IPS DF 19.7 (cell line): ENCODE data around the gene MYO3A.
A peak's percentile ranks its signal among the peaks of the same experiment; 100 is the strongest.

Source experiments
- DNase-seq: peaks from one replicate; pipeline ENCODE4 v3.0.0-alpha.2; 2013; ENCODE audit warnings: low read depth, low spot score

MYO3A gene

DNA sequence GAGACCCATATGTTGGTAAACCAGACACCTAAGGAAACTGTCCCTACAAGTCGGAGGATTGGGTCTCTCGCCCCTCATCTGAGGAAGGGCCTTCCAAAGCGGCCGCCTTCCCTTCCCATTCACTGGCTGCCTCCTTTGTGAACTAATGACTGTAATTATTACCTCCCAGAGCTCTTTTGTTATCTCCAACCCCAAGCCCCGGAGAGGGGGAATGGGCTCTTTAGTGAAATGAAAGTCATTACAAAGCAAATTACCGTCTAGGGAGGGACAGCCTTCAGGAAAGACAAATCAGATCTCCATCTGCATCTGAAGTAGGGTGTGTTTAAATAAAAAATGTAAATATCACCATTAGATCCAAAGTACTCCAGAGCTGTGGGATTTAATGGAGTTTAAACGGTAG, 280.0 kb downstream of the MYO3A start:
- DNase-seq = peak; percentile 91

DNA sequence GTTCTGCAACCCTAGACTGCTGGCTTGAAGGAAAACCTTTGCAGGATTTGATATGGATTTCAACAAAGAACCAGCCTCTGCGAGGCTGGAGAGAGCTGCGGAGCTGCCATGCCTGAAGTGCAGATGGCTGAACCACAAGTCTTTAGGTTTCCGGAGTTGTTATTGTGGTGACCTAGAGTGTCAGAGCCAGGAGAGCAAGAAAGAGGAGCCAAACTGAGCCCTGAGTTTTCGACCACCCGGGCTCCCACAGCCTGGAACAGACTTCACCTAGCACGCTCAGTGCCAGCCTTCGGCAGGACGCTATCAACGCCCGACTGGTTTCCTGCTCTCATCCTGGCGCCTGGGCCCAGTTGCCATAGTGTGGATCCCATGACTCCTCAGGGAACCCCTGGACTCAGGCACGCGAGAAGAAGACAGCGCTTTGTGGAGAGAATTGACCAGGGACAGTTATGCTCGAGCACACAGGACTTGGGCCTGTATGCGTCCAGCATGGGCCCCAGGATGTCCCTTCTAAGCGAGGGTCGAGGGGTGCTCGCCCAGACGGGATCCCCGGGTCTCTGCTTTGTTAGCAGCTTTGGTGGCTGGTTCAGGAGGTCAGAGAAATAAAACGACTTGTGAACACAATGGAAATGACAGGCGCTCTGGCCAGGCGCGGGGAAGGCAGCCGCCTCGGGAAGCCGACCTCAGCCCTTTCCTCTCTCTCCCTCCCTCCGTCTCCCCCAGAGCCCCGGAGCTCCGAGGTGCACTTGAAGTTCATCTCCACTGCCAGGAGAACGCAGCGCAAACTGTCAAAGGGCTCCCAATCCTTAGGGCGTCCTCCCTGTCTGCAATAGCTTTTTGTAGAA, 280.7 kb downstream of the MYO3A start:
- no peak for DNase-seq

DNA sequence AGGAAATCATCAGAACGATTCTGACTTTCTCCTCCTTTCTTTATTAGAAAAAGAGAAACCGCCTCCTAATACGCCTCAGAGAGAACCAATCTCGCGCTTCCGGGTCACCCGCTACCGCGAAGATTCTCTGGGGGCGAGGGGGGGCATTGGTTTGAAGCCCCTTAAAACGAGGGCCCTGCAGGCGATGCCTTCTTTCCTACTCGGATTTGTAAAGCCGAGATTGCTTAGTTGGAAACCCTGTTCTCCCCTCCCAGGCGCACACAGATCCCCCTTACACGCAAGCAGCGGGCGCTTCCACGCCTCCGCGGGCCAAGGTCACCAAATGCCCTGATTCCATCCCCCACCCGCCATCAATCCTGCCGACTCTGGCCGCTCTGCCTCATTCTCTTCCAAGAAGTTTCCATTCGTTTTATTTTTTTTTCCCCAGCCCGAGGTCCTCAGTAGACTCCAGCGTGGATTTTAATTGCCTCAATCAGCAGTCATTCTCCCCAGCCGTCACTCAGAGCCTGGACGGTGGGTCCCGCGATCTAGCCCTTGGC, 281.4 kb downstream of the MYO3A start:
- DNase-seq = no peak

DNA sequence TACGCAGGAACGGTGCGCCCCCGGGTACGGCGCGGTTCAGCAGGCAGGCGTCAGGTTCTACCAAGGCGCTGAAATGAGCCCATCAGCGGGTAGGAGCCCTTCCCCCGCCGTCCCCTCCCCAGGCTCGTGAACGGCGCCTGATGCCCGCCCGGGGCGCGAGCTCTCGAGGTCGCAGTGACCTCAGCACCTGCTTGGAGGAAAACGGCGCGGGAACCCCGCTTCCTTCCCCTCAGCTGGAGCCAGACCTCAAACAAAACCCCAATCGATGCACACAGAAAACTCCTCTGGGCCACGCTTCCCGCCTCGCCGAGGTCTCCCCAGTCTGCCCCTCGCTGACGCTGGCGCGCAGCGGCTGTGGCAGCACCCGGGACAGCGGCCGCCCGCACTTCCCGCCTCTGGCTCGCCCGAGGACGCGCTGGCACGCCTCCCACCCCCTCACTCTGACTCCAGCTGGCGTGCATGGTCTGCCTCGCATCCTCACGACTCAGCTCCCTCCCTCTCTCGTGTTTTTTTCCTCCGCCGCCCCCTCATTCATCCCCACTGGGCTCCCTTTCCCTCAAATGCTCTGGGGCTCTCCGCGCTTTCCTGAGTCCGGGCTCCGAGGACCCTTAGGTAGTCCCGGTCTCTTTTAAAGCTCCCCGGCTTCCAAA, 282.0 kb downstream of the MYO3A start:
- DNase-seq = no peak

DNA sequence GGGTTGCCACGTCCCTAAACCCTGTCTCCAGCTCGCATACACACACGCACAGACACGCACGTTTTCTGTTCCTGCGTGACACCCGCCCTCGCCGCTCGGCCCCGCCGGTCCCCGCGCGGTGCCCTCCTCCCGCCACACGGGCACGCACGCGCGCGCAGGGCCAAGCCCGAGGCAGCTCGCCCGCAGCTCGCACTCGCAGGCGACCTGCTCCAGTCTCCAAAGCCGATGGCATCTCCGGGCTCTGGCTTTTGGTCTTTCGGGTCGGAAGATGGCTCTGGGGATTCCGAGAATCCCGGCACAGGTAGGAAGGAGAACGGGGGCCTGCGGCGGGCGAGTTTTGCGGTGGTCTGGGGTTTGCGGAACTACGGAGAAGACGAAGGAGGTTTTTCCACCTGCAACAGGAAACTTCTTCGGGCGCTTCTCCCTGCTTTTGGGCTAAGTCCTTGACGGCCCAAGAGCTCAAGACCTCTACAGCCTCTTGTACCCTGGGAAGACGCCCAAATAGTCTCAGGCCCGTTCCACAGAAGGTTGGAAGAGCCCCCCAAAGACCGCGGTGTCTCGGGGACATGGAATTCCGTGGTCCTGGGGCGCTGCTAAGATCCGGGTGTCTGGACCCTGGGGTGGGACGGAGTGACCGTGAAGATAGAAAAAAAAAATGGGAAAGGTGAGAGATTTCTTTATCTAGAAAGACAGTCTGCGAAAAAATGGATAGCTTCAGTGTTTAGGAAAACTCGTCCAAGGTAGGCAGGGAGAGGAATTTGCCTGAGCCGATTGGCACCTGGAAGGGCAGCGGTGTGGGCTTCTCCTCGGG, 282.8 kb downstream of the MYO3A start, which contains the start of gene GAD2:
TSS of gene GAD2 (plus strand) at position 190 of the 811 bp plus-strand sequence. CDS start at position 226, 36 bp downstream.
- DNase-seq = no peak

DNA sequence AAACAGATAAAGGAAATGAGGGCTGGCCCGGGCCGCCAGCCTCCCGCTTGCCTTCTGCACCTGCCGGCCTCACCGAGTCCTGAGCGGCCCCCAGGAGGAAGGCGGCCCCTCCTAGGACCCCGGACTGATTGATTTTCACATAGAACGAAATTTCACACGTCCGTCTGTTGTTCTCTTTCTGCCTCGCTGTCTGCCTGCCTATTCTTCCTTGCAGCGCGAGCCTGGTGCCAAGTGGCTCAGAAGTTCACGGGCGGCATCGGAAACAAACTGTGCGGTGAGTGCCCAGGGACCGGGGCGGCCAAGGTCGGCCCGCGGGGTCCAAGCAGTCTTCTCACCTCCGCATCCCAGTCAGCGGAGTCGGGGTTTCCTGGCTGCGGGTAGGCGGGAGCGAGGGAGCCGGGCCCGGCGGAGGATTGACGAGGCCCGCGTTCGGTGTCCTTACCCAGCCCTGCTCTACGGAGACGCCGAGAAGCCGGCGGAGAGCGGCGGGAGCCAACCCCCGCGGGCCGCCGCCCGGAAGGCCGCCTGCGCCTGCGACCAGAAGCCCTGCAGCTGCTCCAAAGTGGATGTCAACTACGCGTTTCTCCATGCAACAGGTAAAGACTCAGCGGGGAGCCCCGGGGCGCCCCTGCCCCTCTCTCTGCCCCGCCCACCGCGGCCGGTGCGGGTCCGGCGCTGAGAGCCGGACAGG, 283.5 kb downstream of the MYO3A start:
- no peak for DNase-seq

DNA sequence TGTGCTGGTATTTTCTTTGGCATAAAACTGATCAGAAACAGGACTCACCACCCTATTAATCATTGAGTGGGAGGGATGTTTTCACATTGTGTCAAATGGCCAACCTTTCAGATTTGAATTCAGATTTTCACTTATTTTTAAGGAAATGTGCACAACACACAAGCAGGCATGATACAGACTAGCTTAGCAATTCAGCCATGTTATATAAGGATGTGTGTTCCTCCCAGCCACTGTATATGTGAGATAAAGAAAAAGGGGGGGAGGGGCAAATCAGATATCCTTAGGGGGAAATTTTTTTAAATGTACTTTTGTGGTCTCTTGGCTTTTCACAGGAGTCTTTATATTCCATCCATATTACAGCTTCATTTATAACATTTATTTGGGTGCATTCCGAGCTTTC, 285.6 kb downstream of the MYO3A start:
- DNase-seq = no peak

DNA sequence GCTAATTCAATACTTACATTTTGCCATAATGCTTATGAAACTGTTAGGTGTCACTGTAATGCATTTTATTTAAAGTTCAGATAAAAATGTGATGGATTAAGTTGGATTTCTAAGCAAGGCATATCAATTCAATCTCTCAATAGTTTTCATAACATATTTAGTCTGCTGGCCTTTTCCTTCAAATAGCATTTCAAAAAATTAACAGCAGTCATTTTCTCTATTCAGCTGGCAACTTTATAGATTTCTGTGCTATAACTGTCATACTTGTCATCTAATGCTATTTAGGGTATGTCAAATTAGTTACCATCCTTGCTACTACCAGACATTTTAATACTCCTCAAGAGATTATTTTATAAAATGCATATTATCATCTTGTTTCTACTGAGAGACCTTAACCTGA, 286.9 kb downstream of the MYO3A start:
- no peak for DNase-seq

DNA sequence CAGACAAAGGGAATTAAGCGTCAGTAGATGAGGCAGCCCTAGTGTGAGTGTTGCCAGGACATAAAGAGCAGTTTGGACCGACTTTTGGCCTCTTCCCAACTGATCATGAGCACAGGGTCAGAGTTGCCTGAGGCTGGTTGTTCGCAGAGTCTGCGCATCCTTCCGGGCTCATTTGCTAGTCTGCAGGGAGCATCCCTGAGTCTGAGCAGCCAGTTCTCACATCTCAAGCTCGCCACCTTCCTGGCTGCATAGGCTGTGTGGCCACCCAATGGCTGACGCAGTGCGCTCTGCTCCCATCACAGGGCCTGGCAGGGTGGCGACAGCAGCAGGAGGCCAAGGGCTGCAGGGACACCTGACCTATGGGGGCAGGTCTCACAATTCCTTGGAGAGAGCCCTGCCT, 287.5 kb downstream of the MYO3A start:
- no peak for DNase-seq

DNA sequence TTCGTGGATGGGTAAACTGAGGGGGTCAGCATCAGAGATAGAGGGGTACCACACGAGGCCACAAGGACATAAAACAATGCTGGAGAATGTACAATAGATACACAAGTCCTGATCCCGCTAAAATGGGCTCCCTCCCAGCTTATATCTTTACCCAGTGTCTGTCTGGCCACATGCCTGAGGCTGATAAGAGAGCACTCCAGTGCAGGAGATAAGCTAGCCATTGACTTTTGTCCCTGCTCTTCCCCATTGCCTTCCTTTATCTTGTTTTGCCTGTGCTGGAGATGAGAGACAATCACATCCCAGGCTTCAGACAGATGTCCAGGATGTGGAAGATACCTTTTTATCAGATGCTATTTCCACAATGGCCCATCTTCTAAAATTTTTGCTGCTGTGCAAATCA, 288.5 kb downstream of the MYO3A start:
- no peak for DNase-seq

DNA sequence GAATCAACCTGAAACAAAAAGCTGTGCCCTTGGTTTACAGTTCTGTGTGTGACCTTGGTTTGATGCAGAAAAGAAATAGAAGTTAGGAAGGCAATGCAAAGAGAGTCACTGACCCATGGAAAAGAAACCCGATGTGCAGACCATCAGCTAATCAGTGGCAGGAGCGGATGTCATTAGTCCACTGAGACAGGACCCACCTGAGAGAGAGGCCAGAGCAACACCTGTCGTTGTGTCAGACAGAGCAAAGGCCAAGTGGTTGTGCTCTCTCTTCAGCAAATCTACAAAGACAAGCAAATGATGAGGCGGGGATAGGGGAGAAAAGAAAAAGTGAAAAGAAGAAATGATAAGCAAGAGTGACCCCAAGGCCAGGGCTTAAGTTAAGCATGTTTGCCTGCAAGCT, 291.3 kb downstream of the MYO3A start:
- no peak for DNase-seq

DNA sequence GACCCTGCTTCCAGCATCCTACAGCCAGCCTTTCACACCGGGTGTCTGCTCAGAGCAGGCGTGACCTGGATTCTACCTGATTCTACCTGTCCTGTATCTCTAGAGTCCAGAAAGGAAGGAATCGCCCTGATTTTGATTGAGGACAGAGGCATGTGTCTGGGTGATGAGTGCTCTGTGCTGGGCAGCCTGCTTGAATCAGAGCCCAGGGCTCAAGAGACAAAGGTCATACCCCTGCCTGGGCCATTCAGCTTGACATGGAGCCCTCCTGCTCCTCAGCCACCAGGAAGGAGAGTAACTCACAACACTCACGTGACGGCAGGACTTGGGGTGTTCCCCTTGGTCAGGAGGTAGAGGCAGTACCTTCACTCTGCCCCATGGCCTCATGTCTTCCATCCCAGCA, 293.8 kb downstream of the MYO3A start:
- DNase-seq = no peak

DNA sequence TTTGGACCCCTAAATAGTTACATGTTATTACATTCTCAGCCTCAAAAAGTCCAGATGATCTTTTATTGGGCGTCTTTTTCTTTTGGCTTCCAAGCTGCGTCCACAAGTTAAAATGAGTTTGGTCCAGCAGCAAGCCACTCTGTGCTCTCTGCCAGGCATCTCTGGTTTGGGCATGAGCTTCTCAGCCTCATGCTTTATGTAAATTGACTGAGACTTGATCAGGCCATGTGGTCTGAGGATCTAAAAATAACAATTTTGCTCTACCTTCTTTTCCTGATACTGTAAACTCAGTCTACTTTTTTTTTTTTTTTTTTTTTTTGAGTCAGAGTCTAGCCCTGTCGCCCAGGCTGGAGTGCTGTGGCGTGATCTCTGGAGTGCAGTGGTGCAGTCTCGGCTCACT, 298.1 kb downstream of the MYO3A start:
- no peak for DNase-seq

DNA sequence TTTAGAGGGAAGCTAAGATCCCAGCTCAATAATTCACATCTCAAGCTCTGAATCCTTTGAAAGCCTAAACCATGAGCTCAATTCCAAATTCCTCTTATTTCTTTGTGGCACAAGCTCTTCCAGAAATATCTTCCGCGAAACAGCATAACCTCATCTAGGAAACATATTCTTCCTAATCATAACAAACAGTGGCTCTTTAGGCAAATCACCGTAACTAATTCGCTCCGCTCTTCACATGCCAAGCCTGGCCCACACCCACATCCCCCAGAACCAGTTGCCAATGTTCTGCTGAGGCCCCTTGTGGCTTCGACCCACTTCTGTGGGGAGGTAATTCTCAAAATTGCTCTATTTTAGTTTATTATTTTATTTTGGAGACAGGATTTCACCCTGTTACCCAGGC, 301.7 kb downstream of the MYO3A start:
- DNase-seq = no peak

DNA sequence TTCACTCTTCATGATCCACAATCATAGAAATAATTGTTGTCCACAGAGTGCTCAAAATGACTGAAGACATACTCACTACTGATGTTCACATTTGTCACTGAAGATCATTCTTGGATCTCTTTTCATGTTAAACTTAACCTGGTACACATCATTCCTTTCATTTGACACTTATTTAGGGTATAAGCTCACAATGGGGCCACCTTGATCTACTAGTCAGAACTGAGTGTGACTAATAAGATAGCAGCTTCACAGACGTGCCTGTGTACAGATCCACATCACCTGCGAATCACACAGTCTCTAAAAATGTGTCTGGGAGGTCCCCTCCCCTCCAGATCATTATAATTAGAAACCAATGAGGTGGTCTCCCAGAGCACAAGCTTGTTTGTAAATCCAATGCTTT, 304.3 kb downstream of the MYO3A start:
- no peak for DNase-seq

DNA sequence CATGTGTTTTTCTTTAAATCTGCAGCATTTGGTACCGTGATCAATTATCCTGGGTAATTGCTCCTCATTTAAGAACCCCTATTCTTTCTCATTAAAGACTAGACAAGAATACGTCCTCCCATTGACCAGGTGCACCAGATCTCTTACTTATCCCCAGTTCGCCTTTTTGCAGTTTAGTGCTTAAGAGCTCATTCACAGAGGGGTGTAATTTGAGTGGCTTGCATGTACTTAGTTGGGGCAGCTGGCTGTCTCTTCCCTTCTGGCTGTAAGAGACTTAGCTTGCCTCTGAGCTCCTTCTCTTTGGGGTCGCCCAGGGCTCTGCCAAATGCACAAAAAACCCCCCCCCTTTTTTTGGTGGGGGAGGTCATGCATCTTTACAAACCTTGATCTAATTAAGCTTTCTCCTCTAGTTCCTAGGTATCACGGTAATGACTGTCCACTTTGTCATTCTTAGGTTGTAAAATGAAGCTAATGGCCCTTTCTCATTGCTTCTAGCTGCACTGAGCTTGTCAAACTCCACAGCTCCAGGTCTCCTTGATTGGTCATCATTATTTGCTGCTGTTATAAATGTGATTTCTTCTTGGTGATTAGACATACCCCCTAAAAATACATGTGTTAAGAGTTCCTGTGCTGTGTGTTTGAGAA, 308.8 kb downstream of the MYO3A start:
- DNase-seq = no peak

DNA sequence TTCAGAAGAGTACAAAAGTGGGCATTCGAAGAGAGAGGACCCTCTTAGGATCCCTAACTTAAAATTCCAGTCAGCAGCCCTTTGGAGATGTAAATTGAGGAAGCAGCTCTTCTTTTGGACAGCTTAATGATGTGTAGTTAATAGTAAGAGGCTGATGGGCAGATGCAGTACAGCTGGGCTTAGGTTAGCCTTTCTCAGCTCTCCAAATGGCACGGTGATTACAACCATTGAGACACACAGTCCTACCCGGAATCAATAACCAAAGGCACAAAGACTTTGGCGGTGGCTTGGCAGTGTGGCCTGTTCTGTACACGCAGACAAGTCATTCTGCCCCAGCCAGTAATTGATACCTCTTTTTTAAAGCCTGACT, 309.3 kb downstream of the MYO3A start:
- no peak for DNase-seq

DNA sequence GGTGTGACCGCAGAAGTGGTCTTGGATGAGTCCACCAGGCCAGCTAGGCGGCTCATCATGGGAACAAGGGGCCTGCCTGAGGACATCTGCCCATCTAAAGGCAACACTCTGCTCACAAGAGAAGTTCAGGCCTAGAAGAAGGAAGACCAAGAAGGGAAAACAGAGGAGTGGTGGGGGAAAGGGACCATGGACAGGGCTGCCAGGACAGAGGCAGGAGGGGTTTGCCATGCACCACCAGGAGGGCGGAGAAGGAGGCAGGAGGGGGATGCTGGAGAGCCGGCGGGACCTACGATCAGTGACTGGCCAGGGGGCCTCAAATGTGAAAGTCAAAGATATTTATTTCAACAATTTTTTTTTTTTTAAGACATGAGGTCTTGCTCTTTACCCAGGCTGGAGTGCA, 315.7 kb downstream of the MYO3A start:
- no peak for DNase-seq

DNA sequence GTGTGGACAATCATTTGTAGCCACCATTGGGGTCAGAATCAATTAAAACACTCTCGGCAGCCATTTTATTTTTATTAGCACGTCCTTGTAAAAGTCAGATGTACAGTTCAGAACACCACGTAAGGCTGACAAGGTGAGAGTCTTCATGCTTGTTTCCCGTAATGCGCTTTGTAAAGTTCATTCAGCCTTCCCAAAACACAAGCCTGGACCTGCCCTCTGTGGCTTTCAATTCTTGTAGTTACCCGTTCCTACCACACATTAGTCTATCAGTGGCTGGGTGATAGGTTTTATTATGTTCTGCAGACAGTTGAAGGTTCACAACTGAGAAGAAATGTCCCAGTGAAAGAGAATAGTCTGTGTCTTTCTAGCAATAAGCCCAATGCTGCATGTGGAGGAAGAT, 317.9 kb downstream of the MYO3A start:
- DNase-seq = no peak

DNA sequence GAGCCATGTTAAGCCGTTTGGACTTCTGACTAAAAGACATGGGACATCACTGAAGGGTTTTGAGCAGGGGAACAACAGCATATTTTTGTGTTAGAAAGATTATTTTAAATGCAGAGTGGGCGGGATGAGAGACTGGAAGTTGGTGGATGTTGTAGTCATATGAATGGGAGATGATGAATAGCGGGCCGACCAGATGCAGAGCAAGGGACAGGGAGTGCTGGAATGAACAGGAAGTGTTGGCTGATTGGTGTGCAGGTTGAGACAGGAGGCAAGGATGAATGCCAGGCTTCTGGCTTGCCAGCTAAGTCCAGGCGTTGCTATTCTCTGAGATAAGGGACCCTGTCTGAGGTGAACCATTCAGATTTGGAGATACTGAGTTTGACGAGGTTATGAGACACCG, 320.6 kb downstream of the MYO3A start:
- no peak for DNase-seq

DNA sequence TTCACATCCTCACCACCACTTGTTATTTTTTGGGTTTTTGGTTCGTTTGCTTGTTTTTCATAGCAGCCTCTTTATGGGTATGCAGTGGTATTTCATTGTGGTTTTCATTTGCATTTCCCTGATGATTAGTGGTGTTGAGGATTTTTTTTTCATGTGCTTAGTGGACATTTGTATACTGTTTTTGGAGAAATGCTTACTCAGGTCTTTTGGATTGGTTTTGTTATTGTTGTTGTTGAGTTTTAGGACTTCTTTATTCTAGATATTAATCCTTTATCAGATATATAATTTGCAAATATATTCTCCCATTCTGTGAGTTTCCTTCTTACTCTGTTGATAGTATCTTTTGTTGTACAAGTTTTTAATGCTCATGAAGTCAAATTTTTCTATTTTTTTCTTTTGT, 325.3 kb downstream of the MYO3A start:
- DNase-seq = no peak
